Thoracic aorta (tissue), 2 donors: ENCODE measurements around the gene ATP2C1. TPM values are rescaled to one million over a fixed set of nuclear protein-coding genes. Genes with fewer than 3 reads are reported as not detected.
"Not testable (repeated sequence)": the region's sequence is repeated elsewhere in the genome, so short reads cannot be mapped to it uniquely, and the experiment has no call there.

Source experiments
- ATAC-seq: fragments of 150-250 bp; one replicate; pipeline ENCODE4 v1.8.0; 2017; ENCODE audit warnings: low read depth; ENCODE audit not compliant: insufficient number of reproducible peaks, low FRiP score
- DNase-seq: peaks from one replicate; pipeline ENCODE4 v3.0.0-alpha.2; 2020; ENCODE audit warnings: low spot score
- H3K27ac ChIP-seq, 2 donors: fragments of 200-600 bp; sonication (generic); 1 replicate in 1 of 2; 2 replicates in 1 of 2; pipeline ENCODE4 v1.5.1; 2016; ENCODE audit warnings: mild to moderate bottlenecking in 2 of 2, moderate library complexity in 2 of 2
- H3K27me3 ChIP-seq: fragments of 200-600 bp; sonication (generic); replicated peaks from 2 replicates; pipeline ENCODE4 v1.6.0; 2016; ENCODE audit warnings: mild to moderate bottlenecking; ENCODE audit not compliant: insufficient read depth
- H3K36me3 ChIP-seq: fragments of 200-600 bp; sonication (generic); one replicate; pipeline ENCODE4 v1.5.1; 2016
- H3K4me1 ChIP-seq, 2 donors: fragments of 200-600 bp; sonication (generic); 1 replicate in 1 of 2; 2 replicates in 1 of 2; pipeline versions ENCODE4 v1.5.1 to v1.6.0; 2016; ENCODE audit warnings: low read depth in 2 of 2, mild to moderate bottlenecking in 1 of 2; ENCODE audit not compliant: control insufficient read depth in 1 of 2
- H3K4me3 ChIP-seq: fragments of 200-600 bp; sonication (generic); 2 replicates; pipeline ENCODE4 v1.5.1; 2016; ENCODE audit warnings: mild to moderate bottlenecking
- H3K9me3 ChIP-seq: fragments of 200-600 bp; sonication (generic); 2 replicates; pipeline ENCODE4 v1.5.1; 2016
- CTCF ChIP-seq: fragments of 200-600 bp; sonication (generic); IDR thresholded peaks from one replicate; pipeline ENCODE4 v1.5.1; 2019; ENCODE audit warnings: antibody characterized with exemption
- total RNA-seq, 2 donors: library from RNA; depleted of rRNA; stranded (reverse); fragments of >200 nt; gene quantifications; one replicate each; pipeline versions ENCODE4 v1.1.0 to v1.2.3, GENCODE V29; 2016

The ATP2C1 gene
- total RNA-seq, 2 donors from 2014 or later, result 51.1 to 53.1 TPM

DNA sequence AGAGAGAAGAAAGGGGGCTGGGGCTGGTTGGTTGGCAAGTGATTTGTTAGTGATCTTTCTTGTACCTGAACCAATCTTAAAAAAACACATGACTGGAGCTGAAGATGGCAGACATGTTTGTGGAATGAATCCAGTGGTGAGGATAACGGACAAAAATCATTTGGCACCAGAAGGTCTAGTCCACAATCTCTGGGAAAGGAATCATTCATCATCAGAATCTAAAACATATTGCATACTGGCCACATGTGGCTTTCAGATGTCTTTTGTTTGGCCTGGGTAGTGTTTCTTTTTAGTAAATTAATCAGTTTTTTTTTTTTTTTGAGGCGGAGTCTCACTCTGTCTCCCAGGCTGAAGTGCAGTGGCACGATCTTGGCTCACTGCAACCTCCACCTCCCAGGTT lies 137.8 kb downstream of the ATP2C1 start:
- Histone ChIP-seq H3K27ac (no peak overlapping the region), H3K9me3 (no peaks in the 10 kb centered on the region), H3K4me1 (peaks cover 3 to 18% of the 10 kb centered on the region in 2 donors), H3K36me3 (no peaks in the 10 kb centered on the region), H3K4me3 (no peak overlapping the region), H3K27me3 (no peaks in the 10 kb centered on the region)
- ATAC-seq, result no peak
- DNase-seq, result no peak
- no peak for TF ChIP-seq CTCF

- DNase-seq (no peak), ATAC-seq (no peak)
- H3K36me3 ChIP-seq, result no peaks in the 10 kb centered on the region
- peaks cover 0 to 15% of the 10 kb centered on the region in 2 donors for H3K4me1 ChIP-seq
- H3K27ac ChIP-seq, result no peak overlapping the region
- TF ChIP-seq CTCF, result peak; percentile 20
- H3K27me3 ChIP-seq, result no peaks in the 10 kb centered on the region
- H3K4me3 ChIP-seq, result no peak overlapping the region
- H3K9me3 ChIP-seq, result no peaks in the 10 kb centered on the region
Measured at GRCh38 chr3:131033480-131034080, 139.7 kb downstream of the ATP2C1 start.

- DNase-seq (no peak), ATAC-seq (peak; percentile 50)
- Histone ChIP-seq H3K27ac (no peak overlapping the region), H3K4me3 (no peak overlapping the region), H3K9me3 (no peaks in the 10 kb centered on the region), H3K36me3 (no peaks in the 10 kb centered on the region), H3K4me1 (peaks cover 0 to 15% of the 10 kb centered on the region in 2 donors), H3K27me3 (no peaks in the 10 kb centered on the region)
- no peak for TF ChIP-seq CTCF
Measured at GRCh38 chr3:131036200-131036816, 142.4 kb downstream of the ATP2C1 start.

DNA sequence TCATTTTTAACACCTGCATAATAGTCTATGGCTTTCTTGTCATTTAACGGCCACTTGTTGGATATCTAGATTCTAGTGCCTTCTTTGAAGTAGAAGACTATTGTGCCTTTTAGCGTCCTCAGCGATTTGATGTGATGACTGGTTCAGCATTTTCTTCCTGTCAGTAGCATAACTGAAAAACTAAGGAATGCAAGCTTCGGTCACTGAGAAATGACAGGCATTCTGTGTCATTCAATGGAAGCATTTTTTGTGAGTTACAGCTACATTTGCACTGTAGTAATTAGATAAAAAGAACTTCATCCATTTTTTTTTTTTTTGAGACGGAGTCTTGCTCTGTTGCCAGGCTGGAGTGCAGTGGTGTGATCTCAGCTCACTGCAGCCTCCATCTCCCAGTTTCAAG lies 143.1 kb downstream of the ATP2C1 start:
- no peak overlapping the region for H3K27ac ChIP-seq
- H3K9me3 ChIP-seq, result no peaks in the 10 kb centered on the region
- DNase-seq, result no peak
- ATAC-seq, result no peak
- no peak overlapping the region for H3K4me3 ChIP-seq
- TF ChIP-seq CTCF, result no peak
- H3K4me1 ChIP-seq, result peaks cover 0 to 15% of the 10 kb centered on the region in 2 donors
- H3K27me3 ChIP-seq, result no peaks in the 10 kb centered on the region
- H3K36me3 ChIP-seq, result no peaks in the 10 kb centered on the region

DNA sequence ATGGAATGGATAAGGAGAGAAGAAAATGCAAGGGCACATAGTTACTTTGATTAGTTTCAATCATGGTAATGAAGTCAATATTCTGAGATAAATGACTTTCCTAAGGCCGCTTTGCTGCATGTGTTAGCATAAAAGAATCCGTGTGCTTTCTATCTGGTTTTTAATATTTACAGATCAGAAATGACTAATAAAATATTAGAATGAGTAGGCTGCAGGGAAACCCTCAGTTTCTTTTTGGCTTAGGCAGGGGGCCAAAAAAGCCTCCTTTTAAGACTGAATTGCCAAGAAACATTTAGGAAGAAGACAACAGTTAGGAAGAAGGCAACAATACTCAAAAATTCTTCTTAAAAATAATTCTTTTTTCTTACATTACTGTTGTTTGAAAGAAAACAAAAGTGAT lies 144.4 kb downstream of the ATP2C1 start:
- Histone ChIP-seq H3K4me3 (no peak overlapping the region), H3K9me3 (no peaks in the 10 kb centered on the region), H3K4me1 (peaks cover 0 to 15% of the 10 kb centered on the region in 2 donors), H3K27ac (no peak overlapping the region), H3K27me3 (no peaks in the 10 kb centered on the region), H3K36me3 (no peaks in the 10 kb centered on the region)
- DNase-seq (no peak), ATAC-seq (no peak)
- TF ChIP-seq CTCF, result no peak

- H3K27ac ChIP-seq, DNase-seq, H3K27me3 ChIP-seq, H3K4me1 ChIP-seq, H3K4me3 ChIP-seq, H3K9me3 ChIP-seq, ATAC-seq, H3K36me3 ChIP-seq: not testable (repeated sequence)
Measured at GRCh38 chr3:131042271-131042985, 148.5 kb downstream of the ATP2C1 start.
